Endothelial cell of umbilical vein (primary cell): ENCODE data around the gene FPR1. TPM values are rescaled to one million over a fixed set of nuclear protein-coding genes. Genes with fewer than 3 reads are reported as not detected.

Source experiments
- BruUV-seq: library from RNA; stranded (reverse); fragments of 400-500 nt; replicated peaks from 2 replicates; lab custom pipeline; 2021; lab: Mats Ljungman, UMichigan
- CTCF ChIA-PET: fragments of 300-600, 350-600 bp; sonication (Branson Sonifier 250); formaldehyde crosslinking; loops from one replicate; lab custom pipeline; 2021; ENCODE audit warnings: antibody characterized with exemption, inconsistent platforms; lab: Charles Lee
- POLR2A ChIA-PET: fragments of 300-600, 350-600 bp; sonication (Branson Sonifier 250); formaldehyde crosslinking; loops from one replicate; lab custom pipeline; 2021; ENCODE audit warnings: antibody characterized with exemption, inconsistent platforms; lab: Charles Lee
- DNase-seq: peaks from one replicate; pipeline ENCODE4 v3.0.0-alpha.2; 2011; ENCODE audit warnings: low read depth, low spot score
- FAIRE-seq: peaks from 2 replicates; lab custom pipeline; 2011; peaks lifted over from hg19 to GRCh38; lab: Jason Lieb, UNC
- H2AFZ ChIP-seq: 2 replicates; pipeline ENCODE4 v1.6.0; 2012; ENCODE audit warnings: low read depth, low read length, control low read depth, inconsistent platforms
- H3K27ac ChIP-seq: 2 replicates; pipeline ENCODE4 v1.5.1; 2011; ENCODE audit warnings: low read depth, mild to moderate bottlenecking, control low read depth, low read length, moderate library complexity; ENCODE audit not compliant: insufficient read depth
- H3K27me3 ChIP-seq, 2 experiments: 2 replicates each; pipeline versions ENCODE4 v1.6.0 to v1.6.1; 2011; ENCODE audit warnings: low read length in 2 of 2, mixed read lengths in 1 of 2; ENCODE audit not compliant: control insufficient read depth in 2 of 2, insufficient read depth in 2 of 2
- H3K36me3 ChIP-seq, 2 experiments: 2 replicates in 1 of 2; 3 replicates in 1 of 2; pipeline ENCODE4 v1.5.1; 2011; ENCODE audit warnings: low read length in 2 of 2, mild to moderate bottlenecking in 1 of 2, moderate library complexity in 1 of 2; ENCODE audit not compliant: control insufficient read depth in 2 of 2, insufficient read depth in 2 of 2; ENCODE audit errors: extremely low read depth in 1 of 2
- H3K4me1 ChIP-seq: 3 replicates; pipeline ENCODE4 v1.5.1; 2011; ENCODE audit warnings: mild to moderate bottlenecking, low read length; ENCODE audit not compliant: control insufficient read depth, insufficient read depth; ENCODE audit errors: extremely low read depth
- H3K4me2 ChIP-seq: 2 replicates; pipeline ENCODE4 v1.6.1; 2011; ENCODE audit warnings: low read length, control low read depth, mixed read lengths; ENCODE audit not compliant: insufficient read depth
- H3K4me3 ChIP-seq, 3 experiments: fragments of 200-600 bp in 1 of 3; sonication (generic), shearing (Covaris generic) in 1 of 3; replicated peaks in 1 of 3; 2 replicates each; pipeline ENCODE4 v1.5.1; 2011 to 2016; ENCODE audit warnings: control low read depth in 3 of 3, low read length in 3 of 3, mild to moderate bottlenecking in 2 of 3, inconsistent platforms in 1 of 3, low read depth in 1 of 3, moderate library complexity in 1 of 3; ENCODE audit not compliant: insufficient read depth in 1 of 3
- H3K79me2 ChIP-seq: 2 replicates; pipeline ENCODE4 v1.6.0; 2012; ENCODE audit warnings: low read length, inconsistent platforms; ENCODE audit not compliant: control insufficient read depth, insufficient read depth
- H3K9ac ChIP-seq: replicated peaks from 2 replicates; pipeline ENCODE3; 2011; ENCODE audit warnings: low read length, control low read depth; ENCODE audit not compliant: insufficient read depth; ENCODE audit errors: extremely low read depth
- H3K9me1 ChIP-seq: replicated peaks from 3 replicates; pipeline ENCODE4 v1.6.0; 2011; ENCODE audit warnings: mild to moderate bottlenecking, low read length; ENCODE audit not compliant: control insufficient read depth, insufficient read depth; ENCODE audit errors: extremely low read depth
- H3K9me3 ChIP-seq: replicated peaks from 2 replicates; pipeline ENCODE4 v1.5.1; 2012; ENCODE audit warnings: low read length, inconsistent platforms; ENCODE audit not compliant: control insufficient read depth, insufficient read depth
- H4K20me1 ChIP-seq: replicated peaks from 2 replicates; pipeline ENCODE3; 2011; ENCODE audit warnings: mild to moderate bottlenecking, low read length; ENCODE audit not compliant: control insufficient read depth, insufficient read depth; ENCODE audit errors: extremely low read depth
- CTCF ChIP-seq, 2 donors: IDR thresholded peaks; 1 replicate in 1 of 2; 2 replicates in 1 of 2; pipeline ENCODE4 v1.5.1; 2011; ENCODE audit warnings: low read length in 2 of 2, mild to moderate bottlenecking in 2 of 2, moderate library complexity in 2 of 2, control low read depth in 1 of 2, inconsistent platforms in 1 of 2, low read depth in 1 of 2; ENCODE audit not compliant: insufficient read depth in 1 of 2; ENCODE audit errors: extremely low read depth in 1 of 2
- EZH2 ChIP-seq: IDR thresholded peaks from 2 replicates; pipeline ENCODE4 v1.6.1; 2012; ENCODE audit warnings: borderline replicate concordance, low read depth, mild to moderate bottlenecking, moderate library complexity, low read length, inconsistent platforms; ENCODE audit not compliant: severe bottlenecking
- FOS ChIP-seq: IDR thresholded peaks from 2 replicates; pipeline ENCODE4 v1.6.1; 2011; ENCODE audit warnings: mild to moderate bottlenecking, low read length, moderate library complexity, borderline replicate concordance; ENCODE audit not compliant: insufficient read depth
- GATA2 ChIP-seq: IDR thresholded peaks from 2 replicates; pipeline ENCODE4 v1.7.0; 2011; ENCODE audit warnings: low read depth, mild to moderate bottlenecking, moderate library complexity, mixed read lengths, low read length; ENCODE audit not compliant: insufficient read length, insufficient read depth
- JUN ChIP-seq: IDR thresholded peaks from 2 replicates; pipeline ENCODE4 v1.6.1; 2011; ENCODE audit warnings: borderline replicate concordance, low read depth; ENCODE audit not compliant: insufficient read length, insufficient read depth
- MAX ChIP-seq: IDR thresholded peaks from 2 replicates; pipeline ENCODE4 v1.6.1; 2011; ENCODE audit not compliant: insufficient read depth, insufficient read length
- MYC ChIP-seq: IDR thresholded peaks from one replicate; pipeline ENCODE4 v1.6.1; 2011; ENCODE audit warnings: mild to moderate bottlenecking, low read depth, low read length
- POLR2A ChIP-seq: IDR thresholded peaks from 2 replicates; pipeline ENCODE4 v1.6.1; 2012; ENCODE audit warnings: low read depth, mild to moderate bottlenecking, control low read depth, low read length
- POLR2AphosphoS5 ChIP-seq: IDR thresholded peaks from 2 replicates; pipeline ENCODE4 v1.6.1; 2012; ENCODE audit warnings: low read depth, mild to moderate bottlenecking, control low read depth, low read length, moderate library complexity; ENCODE audit not compliant: insufficient read depth
- dilution Hi-C: fragments of 300-500 bp; cut with MboI; formaldehyde crosslinking; loops from one replicate; pipeline ENCODE4 v1.15.0; 2019; ENCODE audit warnings: low sequenced_read_pairs; ENCODE audit not compliant: extremely low pct_ligation_motif_present
- intact Hi-C: fragments of 100-400 bp; cut with micrococcal nuclease; formaldehyde crosslinking; loops from one replicate; pipeline ENCODE4 v1.10.0; 2022
- polyA plus RNA-seq, 4 experiments: library from polyadenylated mRNA; depleted of rRNA in 3 of 4; stranded (reverse) in 3 of 4; unstranded in 1 of 4; fragments of >200 nt; gene quantifications; 2 replicates each; pipeline versions ENCODE4 v1.2.1 to v1.2.3, GENCODE V29; 2011 to 2012; ENCODE audit warnings: missing spikeins in 1 of 4
- total RNA-seq: library from RNA; stranded (reverse); gene quantifications from 2 replicates; pipeline ENCODE4 v1.2.3, GENCODE V29; 2021

FPR1 gene
- total and polyA plus RNA-seq, 2 donors (not counting 3 experiments of a cell fraction or from before 2014, with no cell fraction given): not detected

GRCh38 chr19:51796195-51796679 lies 44.6 kb upstream of the FPR1 start:
- Histone ChIP-seq H3K4me1 (no peaks in the 10 kb centered on the region), H3K79me2 (no peaks in the 10 kb centered on the region), H3K27ac (no peak overlapping the region), H2AFZ (no peak overlapping the region), H3K4me3 (no peak overlapping the region), H3K9me1 (no peaks in the 10 kb centered on the region), H3K9ac (no peak overlapping the region), H3K36me3 (no peaks in the 10 kb centered on the region), H3K27me3 (no peaks in the 10 kb centered on the region), H3K9me3 (no peaks in the 10 kb centered on the region), H3K4me2 (no peak overlapping the region), H4K20me1 (no peaks in the 10 kb centered on the region)
- TF ChIP-seq POLR2AphosphoS5 (no peak), JUN (no peak), MYC (no peak), EZH2 (no peak), FOS (no peak), MAX (no peak), POLR2A (no peak), GATA2 (no peak), CTCF (IDR thresholded peaks at IDR 0.05; ENCODE audit: extremely low read depth in 1 of 2, insufficient read depth in 1 of 2, low read depth in 1 of 2, low read length in 2 of 2) (no peak)
- dilution Hi-C loops: no loop called here
- ChIA-PET POLR2A (no interaction called here), CTCF (interaction anchor here (1.7 kb wide), 1 partner anchor 19 kb away, joined by 5 read pairs; no protein-coding TSS in a partner anchor)
- intact Hi-C loops: no loop called here
- DNase-seq (no peak), FAIRE-seq (no peak)
- BruUV-seq: no TSS peak
